ENCODE measurements around the gene ELAVL2. TPM values are rescaled to one million over a fixed set of nuclear protein-coding genes. Genes with fewer than 3 reads are reported as not detected.

Gene ELAVL2
- total RNA-seq, 1 experiment from 2014 or later = not detected

- no peak for TF ChIP-seq EZH2 (IDR thresholded peaks at IDR 0.05; ENCODE audit: borderline replicate concordance, low read depth, low read length, poor library complexity, severe bottlenecking)
- no peak for TF ChIP-seq CTCF (conservative IDR thresholded peaks at IDR 0.05; ENCODE audit: low read depth, low read length)
- POLR2A ChIA-PET (ENCODE audit: low non-redundant PET) = no interaction called here
- Histone ChIP-seq H3K27ac (ENCODE audit: low read depth, low read length, poor library complexity, severe bottlenecking) (no peak overlapping the region), H3K9me3 (ENCODE audit: low read depth, low read length, poor library complexity, severe bottlenecking) (no peaks in the 10 kb centered on the region), H3K4me1 (ENCODE audit: insufficient read depth, low read length, poor library complexity, severe bottlenecking) (no peaks in the 10 kb centered on the region), H3K36me3 (ENCODE audit: insufficient read depth, low read length, poor library complexity, severe bottlenecking) (no peaks in the 10 kb centered on the region), H3K4me3 (ENCODE audit: low read depth, low read length, poor library complexity, severe bottlenecking) (no peak overlapping the region), H3K27me3 (replicated peaks; ENCODE audit: insufficient read depth, low read depth, low read length, poor library complexity) (no peaks in the 10 kb centered on the region)
- CTCF ChIA-PET = no interaction called here
- no TSS peak for BruUV-seq (replicated peaks)
- intact Hi-C loops (cut with micrococcal nuclease; ENCODE audit: unreplicated experiment) = no loop called here
- no peak for DNase-seq (ENCODE audit: low spot score)
These were observed 24.2 kb upstream of the ELAVL2 start for GRCh38 chr9:23850242-23850689.

DNA sequence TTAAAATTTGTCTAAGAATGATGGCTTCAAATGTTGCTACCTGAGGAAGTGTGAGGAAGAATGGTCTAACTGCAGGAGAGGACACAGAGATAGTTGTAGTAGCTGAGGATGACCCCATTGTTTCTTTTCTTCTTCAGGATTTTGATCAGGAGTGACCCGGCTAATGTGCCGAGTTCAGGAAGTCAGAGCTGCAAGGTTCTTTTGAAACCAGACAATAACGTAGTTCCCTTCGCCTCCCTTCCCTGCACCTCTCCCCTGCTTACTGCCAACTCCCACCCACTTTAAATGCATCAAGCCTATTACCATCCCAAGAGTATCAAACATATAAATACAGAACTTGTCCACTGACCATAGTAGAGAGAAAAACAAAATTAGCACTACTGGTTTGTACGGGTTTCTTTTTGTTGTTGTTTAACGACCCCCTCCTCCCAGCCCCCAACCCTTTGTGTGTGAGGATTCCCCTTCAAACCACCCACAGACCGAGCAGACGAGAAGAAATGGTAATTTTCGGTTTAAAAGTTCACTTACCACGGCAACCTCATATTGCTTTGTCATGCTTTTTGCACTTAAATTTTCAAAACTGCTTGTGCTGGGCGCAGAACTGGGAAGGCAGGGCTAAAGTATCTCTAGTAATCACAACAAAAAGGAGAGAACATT, 23.5 kb upstream of the ELAVL2 start:
- intact Hi-C loops (cut with micrococcal nuclease; ENCODE audit: unreplicated experiment) = no loop called here
- BruUV-seq (replicated peaks) = no TSS peak
- Histone ChIP-seq H3K4me1 (ENCODE audit: insufficient read depth, low read length, poor library complexity, severe bottlenecking) (no peaks in the 10 kb centered on the region), H3K9me3 (ENCODE audit: low read depth, low read length, poor library complexity, severe bottlenecking) (no peaks in the 10 kb centered on the region), H3K27ac (ENCODE audit: low read depth, low read length, poor library complexity, severe bottlenecking) (no peak overlapping the region), H3K27me3 (replicated peaks; ENCODE audit: insufficient read depth, low read depth, low read length, poor library complexity) (no peaks in the 10 kb centered on the region), H3K36me3 (ENCODE audit: insufficient read depth, low read length, poor library complexity, severe bottlenecking) (no peaks in the 10 kb centered on the region), H3K4me3 (ENCODE audit: low read depth, low read length, poor library complexity, severe bottlenecking) (no peak overlapping the region)
- TF ChIP-seq CTCF (conservative IDR thresholded peaks at IDR 0.05; ENCODE audit: low read depth, low read length) = no peak
- no peak for TF ChIP-seq EZH2 (IDR thresholded peaks at IDR 0.05; ENCODE audit: borderline replicate concordance, low read depth, low read length, poor library complexity, severe bottlenecking)
- POLR2A ChIA-PET (ENCODE audit: low non-redundant PET) = no interaction called here
- CTCF ChIA-PET = no interaction called here
- DNase-seq (ENCODE audit: low spot score) = no peak

GRCh38 chr9:23842565-23843129, 16.6 kb upstream of the ELAVL2 start:
- Histone ChIP-seq H3K4me1 (ENCODE audit: insufficient read depth, low read length, poor library complexity, severe bottlenecking) (no peaks in the 10 kb centered on the region), H3K27me3 (replicated peaks; ENCODE audit: insufficient read depth, low read depth, low read length, poor library complexity) (no peaks in the 10 kb centered on the region), H3K27ac (ENCODE audit: low read depth, low read length, poor library complexity, severe bottlenecking) (no peak overlapping the region), H3K36me3 (ENCODE audit: insufficient read depth, low read length, poor library complexity, severe bottlenecking) (no peaks in the 10 kb centered on the region), H3K4me3 (ENCODE audit: low read depth, low read length, poor library complexity, severe bottlenecking) (no peak overlapping the region), H3K9me3 (ENCODE audit: low read depth, low read length, poor library complexity, severe bottlenecking) (no peaks in the 10 kb centered on the region)
- TF ChIP-seq CTCF (conservative IDR thresholded peaks at IDR 0.05; ENCODE audit: low read depth, low read length) (no peak), EZH2 (IDR thresholded peaks at IDR 0.05; ENCODE audit: borderline replicate concordance, low read depth, low read length, poor library complexity, severe bottlenecking) (no peak)
- ChIA-PET POLR2A (ENCODE audit: low non-redundant PET) (no interaction called here), CTCF (no interaction called here)
- intact Hi-C loops (cut with micrococcal nuclease; ENCODE audit: unreplicated experiment) = no loop called here
- no peak for DNase-seq (ENCODE audit: low spot score)
- no TSS peak for BruUV-seq (replicated peaks)
